ENCODE data around the gene TWIST1. TPM values are rescaled to one million over a fixed set of nuclear protein-coding genes. Genes with fewer than 3 reads are reported as not detected.

The TWIST1 gene
- total and polyA plus RNA-seq, 8 donors, result 0.20 to 0.67 (median 0.38) TPM; not detected in 1

GRCh38 chr7:19094598-19095352 is 22.7 kb downstream of the TWIST1 start:
- no peaks in the 10 kb centered on the region for H3K36me3 ChIP-seq
- no peak overlapping the region for H3K27ac ChIP-seq
- H3K4me1 ChIP-seq, result no peaks in the 10 kb centered on the region
- H3K4me3 ChIP-seq, result no peak overlapping the region
- no peak for ATAC-seq
- H3K9me3 ChIP-seq, result no peaks in the 10 kb centered on the region
- TF ChIP-seq, protein P1, sequence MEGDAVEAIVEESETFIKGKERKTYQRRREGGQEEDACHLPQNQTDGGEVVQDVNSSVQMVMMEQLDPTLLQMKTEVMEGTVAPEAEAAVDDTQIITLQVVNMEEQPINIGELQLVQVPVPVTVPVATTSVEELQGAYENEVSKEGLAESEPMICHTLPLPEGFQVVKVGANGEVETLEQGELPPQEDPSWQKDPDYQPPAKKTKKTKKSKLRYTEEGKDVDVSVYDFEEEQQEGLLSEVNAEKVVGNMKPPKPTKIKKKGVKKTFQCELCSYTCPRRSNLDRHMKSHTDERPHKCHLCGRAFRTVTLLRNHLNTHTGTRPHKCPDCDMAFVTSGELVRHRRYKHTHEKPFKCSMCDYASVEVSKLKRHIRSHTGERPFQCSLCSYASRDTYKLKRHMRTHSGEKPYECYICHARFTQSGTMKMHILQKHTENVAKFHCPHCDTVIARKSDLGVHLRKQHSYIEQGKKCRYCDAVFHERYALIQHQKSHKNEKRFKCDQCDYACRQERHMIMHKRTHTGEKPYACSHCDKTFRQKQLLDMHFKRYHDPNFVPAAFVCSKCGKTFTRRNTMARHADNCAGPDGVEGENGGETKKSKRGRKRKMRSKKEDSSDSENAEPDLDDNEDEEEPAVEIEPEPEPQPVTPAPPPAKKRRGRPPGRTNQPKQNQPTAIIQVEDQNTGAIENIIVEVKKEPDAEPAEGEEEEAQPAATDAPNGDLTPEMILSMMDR (IDR thresholded peaks at IDR 0.05), result no peak
- DNase-seq, result no peak
- peaks cover 0 to 28% of the 10 kb centered on the region in 2 donors for H3K27me3 ChIP-seq
- intact Hi-C loops (cut with DNase I), result no loop called here

- Histone ChIP-seq H3K4me3 (no peak overlapping the region), H3K4me1 (no peaks in the 10 kb centered on the region), H3K27me3 (peaks cover 0 to 23% of the 10 kb centered on the region in 2 donors), H3K27ac (no peak overlapping the region), H3K36me3 (no peaks in the 10 kb centered on the region), H3K9me3 (no peaks in the 10 kb centered on the region)
- intact Hi-C loops (cut with DNase I), result no loop called here
- DNase-seq, result no peak
- no peak for ATAC-seq
- TF ChIP-seq, protein P1 (IDR thresholded peaks at IDR 0.05), result no peak
These were observed 23.3 kb downstream of the TWIST1 start for GRCh38 chr7:19094138-19094537.

- Histone ChIP-seq H3K27me3 (peaks cover 0 to 16% of the 10 kb centered on the region in 2 donors), H3K27ac (no peak overlapping the region), H3K9me3 (no peaks in the 10 kb centered on the region), H3K4me1 (no peaks in the 10 kb centered on the region), H3K36me3 (no peaks in the 10 kb centered on the region), H3K4me3 (no peak overlapping the region)
- ATAC-seq (no peak), DNase-seq (no peak)
- TF ChIP-seq, protein P1 (IDR thresholded peaks at IDR 0.05), result no peak
- intact Hi-C loops (cut with DNase I), result no loop called here
These were observed 25.8 kb downstream of the TWIST1 start for GRCh38 chr7:19091550-19092200.

- TF ChIP-seq, protein P1 (IDR thresholded peaks at IDR 0.05), result no peak
- Histone ChIP-seq H3K4me1 (no peaks in the 10 kb centered on the region), H3K9me3 (no peaks in the 10 kb centered on the region), H3K27ac (no peak overlapping the region), H3K36me3 (no peaks in the 10 kb centered on the region), H3K27me3 (peaks cover 0 to 4% of the 10 kb centered on the region in 2 donors), H3K4me3 (no peak overlapping the region)
- ATAC-seq (no peak), DNase-seq (no peak)
- intact Hi-C loops (cut with DNase I), result no loop called here
These were observed 26.9 kb downstream of the TWIST1 start for GRCh38 chr7:19090526-19090925.

DNA sequence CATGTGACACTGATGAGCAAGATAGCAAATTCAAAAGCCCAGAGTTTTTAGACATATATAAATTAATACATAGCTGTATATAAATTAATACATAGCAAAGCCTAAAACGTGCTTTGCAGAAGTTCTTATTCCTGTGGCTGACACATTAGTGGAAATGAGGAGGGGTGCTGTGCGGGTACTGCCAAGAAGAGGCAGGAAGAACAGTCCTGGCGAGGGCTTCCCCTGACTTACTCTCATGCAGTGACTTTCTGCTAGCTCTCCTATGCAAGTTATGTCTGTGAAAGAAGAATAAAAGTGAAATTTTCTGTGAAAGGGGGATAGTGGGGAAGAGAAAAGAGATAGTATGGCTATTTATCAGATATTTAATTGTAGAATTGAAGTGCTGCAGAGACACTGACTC is 27.6 kb downstream of the TWIST1 start:
- Histone ChIP-seq H3K4me1 (no peaks in the 10 kb centered on the region), H3K27ac (no peak overlapping the region), H3K9me3 (no peaks in the 10 kb centered on the region), H3K4me3 (no peak overlapping the region), H3K27me3 (no peaks in the 10 kb centered on the region), H3K36me3 (no peaks in the 10 kb centered on the region)
- ATAC-seq (no peak), DNase-seq (no peak)
- intact Hi-C loops (cut with DNase I), result no loop called here
- TF ChIP-seq, protein P1 (IDR thresholded peaks at IDR 0.05), result no peak
